Spleen (tissue), 11 donors: ENCODE results near the gene RNF123. TPM values are rescaled to one million over a fixed set of nuclear protein-coding genes. Genes with fewer than 3 reads are reported as not detected.

Source experiments
- DNase-seq: peaks from one replicate; pipeline ENCODE4 v3.0.0-alpha.2; 2020
- H3K27ac ChIP-seq, 8 donors: fragments of 200-600 bp; sonication (generic) in 7 of 8; 1 replicate in 4 of 8; 2 replicates in 4 of 8; pipeline versions ENCODE4 v1.5.0 to v1.8.0; 2016 to 2021; ENCODE audit warnings: inconsistent platforms in 4 of 8, mild to moderate bottlenecking in 4 of 8, moderate library complexity in 1 of 8
- H3K27me3 ChIP-seq, 7 donors: fragments of 200-600 bp; sonication (generic) in 6 of 7; replicated peaks in 1 of 7; 1 replicate in 4 of 7; 2 replicates in 3 of 7; pipeline versions ENCODE4 v1.5.0 to v1.8.0; 2016 to 2021; ENCODE audit warnings: inconsistent platforms in 3 of 7, mild to moderate bottlenecking in 1 of 7
- H3K36me3 ChIP-seq, 6 donors: fragments of 200-600 bp; sonication (generic) in 5 of 6; 1 replicate in 4 of 6; 2 replicates in 2 of 6; pipeline versions ENCODE4 v1.5.0 to v1.8.0; 2016 to 2021; ENCODE audit warnings: inconsistent platforms in 2 of 6
- H3K4me1 ChIP-seq, 6 donors: fragments of 200-600 bp; sonication (generic) in 5 of 6; 1 replicate in 3 of 6; 2 replicates in 3 of 6; pipeline versions ENCODE4 v1.5.0 to v1.8.0; 2016 to 2021; ENCODE audit warnings: inconsistent platforms in 3 of 6
- H3K4me3 ChIP-seq, 8 donors: fragments of 200-600 bp; sonication (generic) in 7 of 8; 1 replicate in 4 of 8; 2 replicates in 4 of 8; pipeline versions ENCODE4 v1.5.0 to v1.8.0; 2016 to 2021; ENCODE audit warnings: inconsistent platforms in 4 of 8, mild to moderate bottlenecking in 4 of 8, moderate library complexity in 2 of 8
- H3K9me3 ChIP-seq, 8 donors: fragments of 200-600 bp; sonication (generic) in 7 of 8; 1 replicate in 4 of 8; 2 replicates in 4 of 8; pipeline versions ENCODE4 v1.5.0 to v1.8.0; 2016 to 2021; ENCODE audit warnings: inconsistent platforms in 4 of 8
- POLR2A ChIP-seq, 3 donors: fragments of 450-650 bp; IDR thresholded peaks; one replicate each; pipeline ENCODE4 v1.5.1; 2017; ENCODE audit warnings: antibody characterized with exemption in 3 of 3, mild to moderate bottlenecking in 1 of 3
- POLR2AphosphoS5 ChIP-seq, 3 donors: sonication (generic); formaldehyde crosslinking; IDR thresholded peaks; one replicate each; pipeline ENCODE4 v1.5.1; 2017; ENCODE audit warnings: antibody characterized with exemption in 3 of 3
- WGBS, 5 donors: extraction: QIAGEN DNeasy Blood & Tissue Kit in 3 of 5; methylation state at CpG; one replicate each; pipeline versions ENCODE4 v1.1.5 to v1.1.7; 2013 to 2018; 5-methylcytosine and 5-hydroxymethylcytosine counted together
- intact Hi-C: fragments of 100-400 bp; cut with DNase I; formaldehyde crosslinking; loops from one replicate; pipeline ENCODE4 v1.15.0; 2023; ENCODE audit warnings: low total_unique reads
- polyA plus RNA-seq, 3 donors: library from polyadenylated mRNA; stranded (reverse); fragments of 200-250 nt; gene quantifications; one replicate each; pipeline ENCODE4 v1.2.1, GENCODE V29; 2013
- total RNA-seq, 7 donors: library from RNA; depleted of rRNA in 3 of 7; stranded (reverse); fragments of >200 nt in 3 of 7; fragmentation: NEBNext Ultra II Directional in 4 of 7; extraction: Animal tissue kit (Norgen Biotek cat#: 25700) in 4 of 7; gene quantifications; one replicate each; pipeline versions ENCODE4 v1.1.0 to v1.2.1, GENCODE V29; 2016 to 2021
- TF ChIP-seq, protein P1 (sequence below), 11 experiments: fragments of 200-600 bp in 7 of 11; fragments of 450-650 bp in 4 of 11; sonication (generic) in 4 of 11; IDR thresholded peaks in 8 of 11; conservative IDR thresholded peaks in 3 of 11; 1 replicate in 7 of 11; 2 replicates in 4 of 11; pipeline versions ENCODE4 v1.4.0 to v1.8.0; 2016 to 2021; ENCODE audit warnings: antibody characterized with exemption in 11 of 11, inconsistent platforms in 4 of 11, mild to moderate bottlenecking in 1 of 11
- donor health status: healthy with polysubstance abuse.
- donor health status: DM: no; HTN: no; CAD: no; lungs with moderate emphysema.
- donor health status: DM: no; HTN: no; CAD: no.
- donor health status: Bipolar disorder and iron deficiency.
- donor health status: healthy.
- donor health status: DM: no; HTN: no; CAD: no.
- donor health status: DM: yes; HTN: yes; CAD: no.

RNF123 gene
- total and polyA plus RNA-seq, 10 donors = 11.6 to 57.5 (median 37.9) TPM

DNA sequence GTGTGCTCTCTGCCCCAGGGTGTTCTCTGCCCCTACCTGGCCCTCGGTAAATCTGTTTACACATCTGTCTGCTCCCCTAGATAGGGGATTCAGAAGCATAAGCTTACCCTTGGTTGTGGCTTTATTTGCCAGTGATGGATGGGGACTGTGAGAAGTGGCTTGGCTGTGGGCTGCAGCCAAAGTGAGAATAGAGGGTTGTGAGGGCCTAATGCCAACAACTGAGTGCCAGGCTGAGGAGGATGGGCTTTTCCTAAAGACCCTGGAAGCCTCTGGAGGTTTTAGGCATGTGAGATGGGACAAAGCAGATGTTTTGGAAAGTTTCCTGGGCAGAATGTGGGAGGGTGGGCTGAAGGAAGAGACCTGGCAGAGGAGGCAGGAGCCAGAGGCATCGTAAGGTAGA, 30.6 kb upstream of the RNF123 start:
- no peak for DNase-seq
- intact Hi-C loops = no loop called here
- Histone ChIP-seq H3K36me3 (no peaks in the 10 kb centered on the region), H3K4me1 (no peaks in the 10 kb centered on the region), H3K27ac (no peak overlapping the region), H3K9me3 (no peaks in the 10 kb centered on the region), H3K27me3 (peaks cover 0 to 16% (median 0%) of the 10 kb centered on the region in 7 donors), H3K4me3 (no peak overlapping the region)
- TF ChIP-seq POLR2AphosphoS5 (IDR thresholded peaks at IDR 0.05) (no peak), POLR2A (IDR thresholded peaks at IDR 0.05) (no peak)
- TF ChIP-seq, protein P1, sequence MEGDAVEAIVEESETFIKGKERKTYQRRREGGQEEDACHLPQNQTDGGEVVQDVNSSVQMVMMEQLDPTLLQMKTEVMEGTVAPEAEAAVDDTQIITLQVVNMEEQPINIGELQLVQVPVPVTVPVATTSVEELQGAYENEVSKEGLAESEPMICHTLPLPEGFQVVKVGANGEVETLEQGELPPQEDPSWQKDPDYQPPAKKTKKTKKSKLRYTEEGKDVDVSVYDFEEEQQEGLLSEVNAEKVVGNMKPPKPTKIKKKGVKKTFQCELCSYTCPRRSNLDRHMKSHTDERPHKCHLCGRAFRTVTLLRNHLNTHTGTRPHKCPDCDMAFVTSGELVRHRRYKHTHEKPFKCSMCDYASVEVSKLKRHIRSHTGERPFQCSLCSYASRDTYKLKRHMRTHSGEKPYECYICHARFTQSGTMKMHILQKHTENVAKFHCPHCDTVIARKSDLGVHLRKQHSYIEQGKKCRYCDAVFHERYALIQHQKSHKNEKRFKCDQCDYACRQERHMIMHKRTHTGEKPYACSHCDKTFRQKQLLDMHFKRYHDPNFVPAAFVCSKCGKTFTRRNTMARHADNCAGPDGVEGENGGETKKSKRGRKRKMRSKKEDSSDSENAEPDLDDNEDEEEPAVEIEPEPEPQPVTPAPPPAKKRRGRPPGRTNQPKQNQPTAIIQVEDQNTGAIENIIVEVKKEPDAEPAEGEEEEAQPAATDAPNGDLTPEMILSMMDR (IDR thresholded peaks at IDR 0.05 in 8 of 11, conservative IDR thresholded peaks at IDR 0.05 in 3 of 11) = no peak
- WGBS, 5 donors = 68 to 94% (median 82%) methylated on average over 2 of the region's 2 CpGs

DNA sequence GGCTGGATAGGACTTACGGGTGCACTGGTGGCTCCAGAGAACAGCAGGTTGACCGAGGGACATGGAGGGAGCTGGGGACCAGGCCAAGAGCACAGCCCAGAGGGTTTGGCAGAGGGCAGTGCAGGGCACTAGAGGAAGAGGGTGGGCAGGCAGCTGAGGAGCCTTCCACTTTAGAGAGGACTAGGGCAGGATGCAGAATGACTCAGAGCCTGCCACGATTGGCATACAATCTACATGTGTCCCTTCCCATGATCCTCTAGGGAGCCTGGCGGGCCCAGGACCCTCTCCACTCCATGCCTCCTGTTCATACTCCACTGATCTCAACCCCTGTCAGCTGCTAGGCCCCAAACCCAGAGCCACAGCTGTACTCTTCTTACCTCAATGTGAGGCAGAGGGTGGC, 29.6 kb upstream of the RNF123 start:
- 53 to 66% (median 64%) methylated on average over 4 of the region's 4 CpGs for WGBS, 5 donors
- H3K36me3 ChIP-seq = no peaks in the 10 kb centered on the region
- peaks cover 0 to 20% (median 0%) of the 10 kb centered on the region in 7 donors for H3K27me3 ChIP-seq
- DNase-seq = no peak
- no peak overlapping the region for H3K27ac ChIP-seq
- intact Hi-C loops = no loop called here
- no peaks in the 10 kb centered on the region for H3K9me3 ChIP-seq
- no peaks in the 10 kb centered on the region for H3K4me1 ChIP-seq
- H3K4me3 ChIP-seq = no peak overlapping the region
- TF ChIP-seq, protein P1 (IDR thresholded peaks at IDR 0.05 in 8 of 11, conservative IDR thresholded peaks at IDR 0.05 in 3 of 11) = no peak
- no peak for TF ChIP-seq POLR2AphosphoS5 (IDR thresholded peaks at IDR 0.05)
- TF ChIP-seq POLR2A (IDR thresholded peaks at IDR 0.05) = no peak

DNA sequence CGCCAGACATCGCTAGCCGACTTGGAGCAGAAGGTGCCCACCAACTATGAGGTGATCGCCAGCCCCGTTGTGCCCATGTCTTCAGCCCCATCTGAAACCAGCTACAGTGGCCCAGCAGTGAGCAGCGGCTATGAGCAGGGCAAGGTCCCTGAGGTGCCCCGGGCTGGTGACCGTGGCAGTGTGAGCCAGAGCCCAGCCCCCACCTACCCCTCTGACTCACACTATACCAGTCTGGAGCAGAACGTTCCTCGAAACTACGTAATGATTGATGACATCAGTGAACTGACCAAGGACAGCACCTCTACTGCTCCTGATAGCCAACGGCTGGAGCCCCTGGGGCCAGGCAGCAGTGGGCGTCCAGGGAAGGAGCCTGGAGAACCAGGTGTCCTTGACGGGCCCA, 28.1 kb upstream of the RNF123 start:
- intact Hi-C loops = no loop called here
- H3K4me1 ChIP-seq = peaks cover 0 to 7% (median 0%) of the 10 kb centered on the region in 6 donors
- no peak for DNase-seq
- H3K36me3 ChIP-seq = no peaks in the 10 kb centered on the region
- WGBS, 5 donors = 83 to 92% (median 88%) methylated on average over 11 to 14 of the region's 14 CpGs
- peaks cover 0 to 20% (median 0%) of the 10 kb centered on the region in 7 donors for H3K27me3 ChIP-seq
- no peak overlapping the region for H3K27ac ChIP-seq
- TF ChIP-seq POLR2A (IDR thresholded peaks at IDR 0.05) = no peak
- TF ChIP-seq POLR2AphosphoS5 (IDR thresholded peaks at IDR 0.05) = no peak
- TF ChIP-seq, protein P1 (IDR thresholded peaks at IDR 0.05 in 8 of 11, conservative IDR thresholded peaks at IDR 0.05 in 3 of 11) = no peak
- H3K4me3 ChIP-seq = no peak overlapping the region
- no peaks in the 10 kb centered on the region for H3K9me3 ChIP-seq

DNA sequence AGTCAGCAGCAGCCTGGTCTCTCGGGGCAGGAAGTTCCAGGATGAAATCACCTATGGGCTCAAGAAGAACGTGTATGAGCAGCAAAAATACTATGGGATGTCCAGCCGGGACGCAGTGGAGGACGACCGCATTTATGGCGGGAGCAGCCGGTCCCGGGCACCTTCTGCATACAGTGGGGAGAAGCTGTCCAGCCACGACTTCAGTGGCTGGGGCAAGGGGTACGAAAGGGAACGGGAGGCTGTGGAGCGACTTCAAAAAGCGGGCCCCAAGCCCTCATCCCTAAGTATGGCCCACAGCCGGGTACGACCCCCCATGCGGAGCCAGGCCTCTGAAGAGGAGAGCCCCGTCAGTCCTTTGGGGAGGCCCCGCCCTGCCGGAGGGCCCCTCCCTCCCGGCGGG, 27.3 kb upstream of the RNF123 start:
- no peak for TF ChIP-seq POLR2AphosphoS5 (IDR thresholded peaks at IDR 0.05)
- TF ChIP-seq, protein P1 (IDR thresholded peaks at IDR 0.05 in 8 of 11, conservative IDR thresholded peaks at IDR 0.05 in 3 of 11) = no peak
- no peak for TF ChIP-seq POLR2A (IDR thresholded peaks at IDR 0.05)
- Histone ChIP-seq H3K27me3 (peaks cover 0 to 12% (median 0%) of the 10 kb centered on the region in 7 donors), H3K4me1 (peaks cover 0 to 7% (median 0%) of the 10 kb centered on the region in 6 donors), H3K4me3 (no peak overlapping the region), H3K36me3 (no peaks in the 10 kb centered on the region), H3K9me3 (no peaks in the 10 kb centered on the region), H3K27ac (no peak overlapping the region)
- intact Hi-C loops = no loop called here
- WGBS, 5 donors = 84 to 91% (median 87%) methylated on average over 13 to 22 of the region's 22 CpGs
- no peak for DNase-seq
